ENCODE results near the gene ZNF827.

DNA sequence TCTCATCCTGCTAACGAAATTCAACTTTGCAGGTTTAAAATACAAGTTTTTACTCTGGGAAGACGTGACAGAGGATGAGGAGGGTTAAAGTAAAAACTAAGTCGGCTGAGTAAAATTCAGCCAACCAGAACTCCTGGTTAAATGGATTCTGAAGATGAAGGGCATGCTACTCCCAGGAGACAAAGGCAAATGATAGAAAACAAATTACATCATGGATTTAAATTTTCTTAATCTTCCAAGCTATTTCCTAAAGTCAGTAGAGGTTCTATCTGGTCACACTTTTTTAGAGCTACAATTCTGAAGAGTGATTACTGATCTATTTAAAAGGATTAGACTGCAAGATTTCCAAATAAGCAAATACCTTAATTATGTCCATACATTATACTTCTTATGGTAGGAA lies 47.9 kb downstream of the ZNF827 start:
- TF ChIP-seq, protein P1, sequence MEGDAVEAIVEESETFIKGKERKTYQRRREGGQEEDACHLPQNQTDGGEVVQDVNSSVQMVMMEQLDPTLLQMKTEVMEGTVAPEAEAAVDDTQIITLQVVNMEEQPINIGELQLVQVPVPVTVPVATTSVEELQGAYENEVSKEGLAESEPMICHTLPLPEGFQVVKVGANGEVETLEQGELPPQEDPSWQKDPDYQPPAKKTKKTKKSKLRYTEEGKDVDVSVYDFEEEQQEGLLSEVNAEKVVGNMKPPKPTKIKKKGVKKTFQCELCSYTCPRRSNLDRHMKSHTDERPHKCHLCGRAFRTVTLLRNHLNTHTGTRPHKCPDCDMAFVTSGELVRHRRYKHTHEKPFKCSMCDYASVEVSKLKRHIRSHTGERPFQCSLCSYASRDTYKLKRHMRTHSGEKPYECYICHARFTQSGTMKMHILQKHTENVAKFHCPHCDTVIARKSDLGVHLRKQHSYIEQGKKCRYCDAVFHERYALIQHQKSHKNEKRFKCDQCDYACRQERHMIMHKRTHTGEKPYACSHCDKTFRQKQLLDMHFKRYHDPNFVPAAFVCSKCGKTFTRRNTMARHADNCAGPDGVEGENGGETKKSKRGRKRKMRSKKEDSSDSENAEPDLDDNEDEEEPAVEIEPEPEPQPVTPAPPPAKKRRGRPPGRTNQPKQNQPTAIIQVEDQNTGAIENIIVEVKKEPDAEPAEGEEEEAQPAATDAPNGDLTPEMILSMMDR (IDR thresholded peaks at IDR 0.05), result no peak
- TF ChIP-seq POLR2A (IDR thresholded peaks at IDR 0.05), result no peak
- TF ChIP-seq EP300 (IDR thresholded peaks at IDR 0.05), result no peak
